SK-N-SH (cell line): ENCODE data around the gene SLC2A10. TPM values are rescaled to one million over a fixed set of nuclear protein-coding genes. Genes with fewer than 3 reads are reported as not detected.

Source experiments
- CTCF ChIA-PET: fragments of 300-600, 350-600 bp; formaldehyde crosslinking; extraction: SDS; loops from one replicate; lab custom pipeline; 2021; lab: Yijun Ruan, JAX
- POLR2A ChIA-PET: fragments of 350-600 bp; sonication (Branson Sonifier 250); formaldehyde crosslinking; extraction: SDS; loops from one replicate; lab custom pipeline; 2020; ENCODE audit warnings: antibody characterized with exemption, inconsistent platforms; lab: Yijun Ruan, JAX
- DNase-seq: peaks from one replicate; pipeline ENCODE4 v3.0.0; 2012
- H2AFZ ChIP-seq: fragments of 200-600 bp; sonication (generic); 2 replicates; pipeline ENCODE4 v1.8.1; 2016; ENCODE audit warnings: antibody characterized with exemption, mild to moderate bottlenecking, low read depth
- H3F3A ChIP-seq: fragments of 200-600 bp; sonication (generic); replicated peaks from 2 replicates; pipeline ENCODE3; 2016; ENCODE audit warnings: antibody characterized with exemption, mild to moderate bottlenecking; ENCODE audit not compliant: insufficient read depth
- H3K27ac ChIP-seq, 2 experiments: fragments of 200-500 bp in 1 of 2; fragments of 200-600 bp in 1 of 2; sonication (Bioruptor generic) in 1 of 2; sonication (generic), shearing (Covaris generic) in 1 of 2; 2 replicates each; pipeline versions ENCODE4 v1.5.1 to v1.6.1; 2014 to 2016; ENCODE audit warnings: low read depth in 2 of 2, inconsistent platforms in 1 of 2, low read length in 1 of 2, mild to moderate bottlenecking in 1 of 2, mixed read lengths in 1 of 2
- H3K27me3 ChIP-seq: fragments of 200-600 bp; sonication (generic), shearing (Covaris generic); 2 replicates; pipeline ENCODE4 v1.6.1; 2016; ENCODE audit warnings: mixed run types; ENCODE audit not compliant: insufficient read depth
- H3K36me3 ChIP-seq, 2 experiments: fragments of 200-500 bp in 1 of 2; fragments of 200-600 bp in 1 of 2; sonication (Bioruptor generic) in 1 of 2; sonication (generic) in 1 of 2; replicated peaks in 1 of 2; 2 replicates each; pipeline versions ENCODE3 to v1.5.1; 2014 to 2016; ENCODE audit warnings: low read length in 1 of 2, mild to moderate bottlenecking in 1 of 2; ENCODE audit not compliant: insufficient read depth in 2 of 2, control insufficient read depth in 1 of 2
- H3K4me1 ChIP-seq, 2 experiments: fragments of 200-500 bp in 1 of 2; fragments of 200-600 bp in 1 of 2; sonication (Bioruptor generic) in 1 of 2; sonication (generic), shearing (Covaris generic) in 1 of 2; 2 replicates each; pipeline versions ENCODE4 v1.5.1 to v1.6.1; 2014 to 2016; ENCODE audit warnings: low read depth in 1 of 2, low read length in 1 of 2, mixed run types in 1 of 2; ENCODE audit not compliant: insufficient read depth in 2 of 2, control insufficient read depth in 1 of 2
- H3K4me2 ChIP-seq: fragments of 200-600 bp; sonication (generic), shearing (Covaris generic); 2 replicates; pipeline ENCODE4 v1.6.1; 2017; ENCODE audit warnings: mixed run types
- H3K4me3 ChIP-seq, 2 experiments: fragments of 200-500 bp in 1 of 2; fragments of 200-600 bp in 1 of 2; sonication (Bioruptor generic) in 1 of 2; sonication (generic), shearing (Covaris generic) in 1 of 2; 2 replicates each; pipeline versions ENCODE4 v1.5.1 to v1.8.1; 2014 to 2016; ENCODE audit warnings: low read depth in 2 of 2, inconsistent platforms in 1 of 2, low read length in 1 of 2, mild to moderate bottlenecking in 1 of 2, mixed read lengths in 1 of 2, moderate library complexity in 1 of 2
- H3K79me2 ChIP-seq: fragments of 200-600 bp; sonication (generic); 2 replicates; pipeline ENCODE4 v1.8.1; 2017; ENCODE audit warnings: mild to moderate bottlenecking; ENCODE audit not compliant: insufficient read depth
- H3K9ac ChIP-seq: fragments of 200-600 bp; sonication (generic); 2 replicates; pipeline ENCODE4 v1.6.1; 2017; ENCODE audit warnings: mixed run types
- H3K9me2 ChIP-seq: fragments of 200-600 bp; sonication (generic); 2 replicates; pipeline ENCODE4 v1.6.1; 2017; ENCODE audit warnings: mixed run types
- H3K9me3 ChIP-seq: fragments of 200-600 bp; sonication (generic); 2 replicates; pipeline ENCODE4 v1.6.1; 2017; ENCODE audit warnings: mixed run types, mild to moderate bottlenecking, moderate library complexity
- H4K20me1 ChIP-seq: fragments of 200-600 bp; sonication (generic); 2 replicates; pipeline ENCODE4 v1.6.1; 2017; ENCODE audit warnings: mild to moderate bottlenecking, mixed run types; ENCODE audit not compliant: insufficient read depth
- CHD2 ChIP-seq: fragments of 150-350 bp; IDR thresholded peaks from 2 replicates; pipeline ENCODE4 v1.6.1; 2018; ENCODE audit warnings: low read length; ENCODE audit not compliant: partially characterized antibody
- EP300 ChIP-seq, 2 experiments: IDR thresholded peaks; 2 replicates each; pipeline versions ENCODE4 v1.4.0 to v1.6.1; 2012; ENCODE audit warnings: borderline replicate concordance in 1 of 2, low read depth in 1 of 2, low read length in 1 of 2
- EZH2phosphoT487 ChIP-seq: fragments of 200-600 bp; sonication (generic); IDR thresholded peaks from 2 replicates; pipeline ENCODE4 v1.6.1; 2017; ENCODE audit warnings: low read depth, mixed run types, mild to moderate bottlenecking, antibody characterized with exemption, moderate library complexity, borderline replicate concordance
- FOSL2 ChIP-seq: IDR thresholded peaks from 2 replicates; pipeline ENCODE4 v1.4.0; 2012; ENCODE audit warnings: low read depth, mild to moderate bottlenecking, moderate library complexity, borderline replicate concordance
- FOXJ3 ChIP-seq: sonication (generic); formaldehyde crosslinking; IDR thresholded peaks from 2 replicates; pipeline ENCODE4 v1.5.1; 2020; ENCODE audit warnings: mild to moderate bottlenecking, missing genetic modification reagents
- FOXM1 ChIP-seq: IDR thresholded peaks from 2 replicates; pipeline ENCODE4 v1.4.0; 2012; ENCODE audit warnings: low read depth, mild to moderate bottlenecking
- GABPA ChIP-seq: IDR thresholded peaks from 2 replicates; pipeline ENCODE4 v1.4.0; 2012; ENCODE audit warnings: low read depth, mild to moderate bottlenecking
- GATA2 ChIP-seq: sonication (generic); formaldehyde crosslinking; IDR thresholded peaks from 2 replicates; pipeline ENCODE4 v1.5.0; 2020; ENCODE audit warnings: mild to moderate bottlenecking, missing genetic modification reagents
- JUND ChIP-seq: IDR thresholded peaks from 2 replicates; pipeline ENCODE4 v1.4.0; 2012
- MEF2A ChIP-seq: IDR thresholded peaks from 2 replicates; pipeline ENCODE4 v1.4.0; 2012; ENCODE audit warnings: low read depth, borderline replicate concordance
- PBX3 ChIP-seq: IDR thresholded peaks from 2 replicates; pipeline ENCODE4; 2012
- REST ChIP-seq: IDR thresholded peaks from 2 replicates; pipeline ENCODE4 v1.6.1; 2012; ENCODE audit warnings: mild to moderate bottlenecking, low read depth, low read length, moderate library complexity
- RFX5 ChIP-seq: IDR thresholded peaks from 2 replicates; pipeline ENCODE4 v1.6.1; 2012; ENCODE audit warnings: mild to moderate bottlenecking, improper control_type of control experiment, low read length
- TAF1 ChIP-seq: IDR thresholded peaks from 2 replicates; pipeline ENCODE4 v1.6.1; 2012; ENCODE audit warnings: low read depth, mild to moderate bottlenecking, low read length, moderate library complexity, borderline replicate concordance
- USF1 ChIP-seq: IDR thresholded peaks from 2 replicates; pipeline ENCODE4 v1.4.0; 2012; ENCODE audit warnings: low read depth, borderline replicate concordance
- USF2 ChIP-seq: fragments of 150-350 bp; IDR thresholded peaks from 2 replicates; pipeline ENCODE4 v1.6.1; 2017; ENCODE audit warnings: antibody characterized with exemption, low read length, low read depth, borderline replicate concordance
- WGBS: methylation state at CpG from one replicate; pipeline ENCODE4 v1.1.6; 2017; ENCODE audit warnings: low lambda C conversion rate; 5-methylcytosine and 5-hydroxymethylcytosine counted together
- polyA plus RNA-seq, 3 experiments: library from polyadenylated mRNA; depleted of rRNA; stranded (reverse); fragments of >200 nt; gene quantifications; 2 replicates each; pipeline ENCODE4 v1.2.3, GENCODE V29; 2012
- TF ChIP-seq, protein P1 (sequence below): IDR thresholded peaks from 2 replicates; pipeline ENCODE4 v1.4.0; 2012; ENCODE audit warnings: low read depth

SLC2A10 gene
- polyA plus RNA-seq, 1 of the 3 experiments (the other 2 are of a cell fraction): 12.6 TPM

DNA sequence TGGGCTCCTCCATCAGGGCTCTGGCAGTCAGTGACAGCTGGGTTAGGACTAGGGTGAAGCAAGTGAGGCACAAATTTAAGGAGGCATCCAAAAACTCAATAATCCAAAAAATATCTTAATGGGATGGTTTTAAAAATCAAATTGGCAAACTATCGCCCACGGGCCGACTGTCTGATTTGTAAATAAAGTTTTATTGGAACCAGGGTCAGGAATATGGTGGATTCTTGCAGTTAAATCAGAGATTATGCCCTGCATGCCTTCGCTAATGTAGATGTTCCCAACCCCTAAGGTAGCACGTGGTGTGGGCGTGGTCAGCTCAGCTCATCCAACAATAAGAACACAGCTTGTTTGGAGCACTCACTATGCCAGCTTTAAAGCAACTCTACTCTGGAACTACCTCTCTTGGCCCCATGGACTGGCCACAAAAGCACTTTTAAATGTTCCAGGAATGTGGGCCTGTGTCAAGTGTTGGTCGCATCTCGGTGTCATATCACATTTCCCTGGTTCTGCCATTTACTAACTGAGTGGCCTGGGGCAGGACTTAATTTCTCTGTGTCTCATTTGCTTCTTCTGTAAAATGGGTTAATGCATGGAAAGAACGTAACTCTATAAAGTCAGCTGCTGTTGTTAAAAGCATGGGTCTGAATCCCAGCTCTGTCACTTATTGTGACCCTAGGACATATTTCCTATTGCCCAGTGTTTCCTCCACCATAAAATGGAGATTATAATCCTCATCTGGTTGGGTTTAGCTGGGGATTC is 27.2 kb upstream of the SLC2A10 start:
- no peak overlapping the region for H3K4me3 ChIP-seq
- no peak overlapping the region for H3K4me2 ChIP-seq
- CTCF ChIA-PET: interaction anchor here (0.6 to 6.4 kb wide), 19 partner anchors 10 to 317 kb away, joined by 3 to 116 read pairs (median 5); partner anchors contain the start of genes OCSTAMP and ZNF334

More for the DNA sequence above, 27.2 kb upstream of the SLC2A10 start:
- no peak overlapping the region for H3K9ac ChIP-seq
- peaks cover 42% of the 10 kb centered on the region for H3K79me2 ChIP-seq
- no peaks in the 10 kb centered on the region for H3K27me3 ChIP-seq
- no peaks in the 10 kb centered on the region for H3K9me3 ChIP-seq
- TF ChIP-seq FOSL2 (no peak), GATA2 (CRISPR knock-in tag) (no peak), FOXM1 (no peak), EZH2phosphoT487 (no peak), RFX5 (no peak), TAF1 (no peak), PBX3 (no peak), GABPA (no peak), EP300 (IDR thresholded peaks at IDR 0.05; ENCODE audit: borderline replicate concordance in 1 of 2, low read depth in 1 of 2, low read length in 1 of 2) (no peak), USF1 (no peak), REST (no peak), MEF2A (no peak), JUND (no peak), USF2 (no peak), CHD2 (no peak), FOXJ3 (CRISPR knock-in tag) (no peak)
- TF ChIP-seq, protein P1, sequence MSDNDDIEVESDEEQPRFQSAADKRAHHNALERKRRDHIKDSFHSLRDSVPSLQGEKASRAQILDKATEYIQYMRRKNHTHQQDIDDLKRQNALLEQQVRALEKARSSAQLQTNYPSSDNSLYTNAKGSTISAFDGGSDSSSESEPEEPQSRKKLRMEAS: no peak
- TF ChIP-seq, all 33 proteins: peak for 0
- Histone ChIP-seq H3K27ac (no peak overlapping the region), H3K36me3 (peaks cover 17 to 30% of the 10 kb centered on the region in 2 experiments), H4K20me1 (0 out of 2 replicates have a peak, but pooled peaks cover 20% of the 10 kb centered on the region), H3F3A (no peaks in the 10 kb centered on the region), H2AFZ (no peak overlapping the region), H3K9me2 (no peaks in the 10 kb centered on the region), H3K4me1 (peaks cover 0 to 7% of the 10 kb centered on the region in 2 experiments; a peak in 1 of 4 replicates)
- POLR2A ChIA-PET: no interaction called here
- WGBS: 88% methylated on average over 9 of the region's 9 CpGs
- no peak for DNase-seq
